K562 (cell line): ENCODE results near the gene MRI1. TPM values are rescaled to one million over a fixed set of nuclear protein-coding genes. Genes with fewer than 3 reads are reported as not detected.

ENCODE experiments used
- ASH1L ChIP-seq: fragments of 450-650 bp; IDR thresholded peaks from 2 replicates; pipeline ENCODE4 v1.6.1; 2018; ENCODE audit warnings: borderline replicate concordance, mild to moderate bottlenecking, low read depth; ENCODE audit not compliant: partially characterized antibody
- BRF1 ChIP-seq: IDR thresholded peaks from 3 replicates; pipeline ENCODE4 v1.6.1; 2011; ENCODE audit warnings: borderline replicate concordance, mild to moderate bottlenecking; ENCODE audit not compliant: insufficient read length; ENCODE audit errors: extremely low read depth
- CBX2 ChIP-seq: fragments of 200-600 bp; sonication (generic); IDR thresholded peaks from one replicate; pipeline ENCODE4 v1.6.1; 2012; ENCODE audit warnings: mild to moderate bottlenecking, low read length, inconsistent platforms; ENCODE audit not compliant: insufficient read depth, poor library complexity, severe bottlenecking
- HLTF ChIP-seq: fragments of 450-650 bp; IDR thresholded peaks from 2 replicates; pipeline ENCODE4 v1.6.1; 2016
- HSF4 ChIP-seq: fragments of 250-450 bp; sonication (Bioruptor Pico); IDR thresholded peaks from 2 replicates; pipeline ENCODE4 v2.1.2; 2022; ENCODE audit warnings: mild to moderate bottlenecking, moderate library complexity, borderline replicate concordance
- MNT ChIP-seq, 2 experiments: fragments of 450-650 bp; conservative IDR thresholded peaks; 2 replicates each; pipeline ENCODE4 v1.6.1; 2017; ENCODE audit warnings: mild to moderate bottlenecking in 2 of 2, moderate library complexity in 2 of 2
- NCOR1 ChIP-seq: fragments of 450-650 bp; IDR thresholded peaks from 2 replicates; pipeline ENCODE4 v1.6.1; 2016; ENCODE audit warnings: mild to moderate bottlenecking, moderate library complexity
- PBX2 ChIP-seq, 2 experiments: IDR thresholded peaks in 1 of 2; conservative IDR thresholded peaks in 1 of 2; 2 replicates each; pipeline ENCODE4 v1.6.1; 2016; ENCODE audit warnings: low read depth in 2 of 2, mild to moderate bottlenecking in 1 of 2, missing compliant biosample characterization in 1 of 2, missing genetic modification characterization in 1 of 2, moderate library complexity in 1 of 2
- SMARCA4 ChIP-seq: fragments of 450-650 bp; IDR thresholded peaks from 2 replicates; pipeline ENCODE4 v1.6.1; 2016
- SMARCA5 ChIP-seq: fragments of 450-650 bp; IDR thresholded peaks from 2 replicates; pipeline ENCODE4 v1.6.1; 2016
- TFAP4 ChIP-seq: sonication (generic); formaldehyde crosslinking; IDR thresholded peaks from 2 replicates; pipeline ENCODE4 v1.8.0; 2022; ENCODE audit warnings: missing genetic modification reagents, mild to moderate bottlenecking, moderate library complexity, borderline replicate concordance
- ZNF561 ChIP-seq: fragments of 450-650 bp; formaldehyde crosslinking; conservative IDR thresholded peaks from 2 replicates; pipeline ENCODE4 v1.4.0; 2020; ENCODE audit warnings: mild to moderate bottlenecking, moderate library complexity
- ZNF766 ChIP-seq: fragments of 200-800 bp; sonication (Bioruptor generic); conservative IDR thresholded peaks from 2 replicates; pipeline ENCODE4 v1.6.1; 2016; ENCODE audit warnings: missing genetic modification characterization, missing compliant biosample characterization
- ZSCAN29 ChIP-seq: fragments of 450-650 bp; IDR thresholded peaks from 2 replicates; pipeline ENCODE4 v1.6.1; 2017
- polyA plus RNA-seq, 8 experiments: library from polyadenylated mRNA; depleted of rRNA in 4 of 8; stranded (reverse) in 5 of 8; unstranded in 3 of 8; fragments of >200 nt; fragmentation: Nextera tagmentation in 2 of 8; fragmentation: Illumina TruSeq in 1 of 8; extraction: Ambion mirVana in 2 of 8; extraction: Trizol in 1 of 8; gene quantifications; 2 replicates each; pipeline versions ENCODE4 v1.2.1 to v1.2.3, GENCODE V29; 2011 to 2014; ENCODE audit warnings: inconsistent platforms in 1 of 8, missing spikeins in 1 of 8
- total RNA-seq, 7 experiments: library from RNA; depleted of rRNA in 6 of 7; stranded (reverse); fragments of >200 nt in 6 of 7; fragmentation: Illumina TruSeq in 2 of 7; extraction: Trizol in 2 of 7; gene quantifications; 2 replicates each; pipeline versions ENCODE4 v1.2.1 to v1.2.3, GENCODE V29; 2011 to 2021; ENCODE audit warnings: low replicate concordance in 1 of 7

MRI1 gene
- total and polyA plus RNA-seq, 9 of the 15 experiments (the other 6 are each of a cell fraction or from before 2014, with no cell fraction given) = 5.5 to 57.4 (median 28.2) TPM

- no peak for TF ChIP-seq PBX2 (CRISPR knock-in tag; IDR thresholded peaks at IDR 0.05; ENCODE audit: low read depth)
- TF ChIP-seq PBX2 (tag; conservative IDR thresholded peaks at IDR 0.05; ENCODE audit: low read depth) = no peak
- TF ChIP-seq CBX2 = no peak
- no peak for TF ChIP-seq MNT (conservative IDR thresholded peaks at IDR 0.05)
- 0 out of 2 replicates have a peak, but pooled peaks have one; percentile 63 for TF ChIP-seq HLTF
- no peak for TF ChIP-seq NCOR1
- TF ChIP-seq TFAP4 (CRISPR knock-in tag) = no peak
- no peak for TF ChIP-seq ASH1L
- TF ChIP-seq SMARCA5 = peak; percentile 61; the same call in 1 of the 2 replicates
- no peak for TF ChIP-seq ZSCAN29
- TF ChIP-seq ZNF561 = no peak
- no peak for TF ChIP-seq SMARCA4
- no peak for TF ChIP-seq HSF4 (CRISPR knock-in tag)
- no peak for TF ChIP-seq ZNF766 (CRISPR knock-in tag)
- TF ChIP-seq BRF1 = no peak
Measured at GRCh38 chr19:13813147-13813546, 48.8 kb downstream of the MRI1 start (continued).
